MM.1S (cell line): ENCODE measurements around the gene PLCB4.

Experiments
- DNase-seq: peaks from one replicate; pipeline ENCODE4 v3.0.0-alpha.2; 2015
- H2AFZ ChIP-seq: fragments of 300-600 bp; sonication (generic); 2 replicates; pipeline ENCODE4 v1.6.0; 2016; ENCODE audit warnings: antibody characterized with exemption, low read length
- H3F3A ChIP-seq: fragments of 300-600 bp; sonication (generic); 2 replicates; pipeline ENCODE4 v1.6.1; 2016; ENCODE audit warnings: mild to moderate bottlenecking, antibody characterized with exemption, low read length, moderate library complexity, mixed read lengths; ENCODE audit not compliant: insufficient read depth
- H3K27ac ChIP-seq: fragments of 300-600 bp; sonication (generic); 2 replicates; pipeline ENCODE4 v1.5.1; 2016; ENCODE audit warnings: mild to moderate bottlenecking, low read length
- H3K27me3 ChIP-seq: fragments of 300-600 bp; sonication (generic); replicated peaks from 2 replicates; pipeline ENCODE4 v1.6.0; 2016; ENCODE audit warnings: low read length; ENCODE audit not compliant: insufficient read depth
- H3K36me3 ChIP-seq: fragments of 300-600 bp; sonication (generic); replicated peaks from 2 replicates; pipeline ENCODE4 v1.6.1; 2016; ENCODE audit warnings: mild to moderate bottlenecking, low read length, mixed read lengths; ENCODE audit not compliant: insufficient read depth
- H3K4me1 ChIP-seq: fragments of 300-600 bp; sonication (generic); 2 replicates; pipeline ENCODE4 v1.6.1; 2016; ENCODE audit warnings: low read length, mixed read lengths
- H3K4me2 ChIP-seq: fragments of 300-600 bp; sonication (generic); 2 replicates; pipeline ENCODE4 v1.6.0; 2016; ENCODE audit warnings: low read depth, low read length
- H3K4me3 ChIP-seq: fragments of 300-600 bp; sonication (generic); 2 replicates; pipeline ENCODE4 v1.5.1; 2016; ENCODE audit warnings: low read length, mixed read lengths
- H3K79me2 ChIP-seq: fragments of 300-600 bp; sonication (generic); 2 replicates; pipeline ENCODE4 v1.6.1; 2016; ENCODE audit warnings: mixed run types, low read length, mixed read lengths
- H3K9ac ChIP-seq: fragments of 300-600 bp; sonication (generic); 2 replicates; pipeline ENCODE4 v1.6.1; 2016; ENCODE audit warnings: low read length, mixed read lengths
- H3K9me2 ChIP-seq: fragments of 300-600 bp; sonication (generic); replicated peaks from 2 replicates; pipeline ENCODE4 v1.6.1; 2016; ENCODE audit warnings: mild to moderate bottlenecking, low read length, mixed read lengths; ENCODE audit not compliant: insufficient read depth
- H3K9me3 ChIP-seq: fragments of 300-600 bp; sonication (generic); replicated peaks from 2 replicates; pipeline ENCODE4 v1.6.1; 2016; ENCODE audit warnings: mild to moderate bottlenecking, low read length, mixed read lengths; ENCODE audit not compliant: insufficient read depth
- H4K20me1 ChIP-seq: fragments of 300-600 bp; sonication (generic); 2 replicates; pipeline ENCODE4 v1.6.1; 2016; ENCODE audit warnings: mild to moderate bottlenecking, low read length, moderate library complexity, mixed read lengths; ENCODE audit not compliant: insufficient read depth
- EZH2 ChIP-seq: fragments of 300-600 bp; sonication (generic); optimal IDR thresholded peaks from 2 replicates; pipeline ENCODE3; 2017; ENCODE audit warnings: low read depth, mild to moderate bottlenecking, antibody characterized with exemption, low read length, mixed read lengths
- EZH2phosphoT487 ChIP-seq: fragments of 300-600 bp; sonication (generic); IDR thresholded peaks from 2 replicates; pipeline ENCODE4 v1.6.1; 2018; ENCODE audit warnings: antibody characterized with exemption, low read length
- TF ChIP-seq, protein P1 (sequence below): fragments of 300-600 bp; sonication (generic); IDR thresholded peaks from 2 replicates; pipeline ENCODE4 v1.5.1; 2016; ENCODE audit warnings: antibody characterized with exemption, low read length, mixed read lengths

Gene PLCB4

GRCh38 chr20:9478771-9479170, 409.9 kb downstream of the PLCB4 start:
- H3K36me3 ChIP-seq = no peaks in the 10 kb centered on the region
- H3K4me3 ChIP-seq = peak overlapping the region; percentile 13; the same call in 1 of the 2 replicates
- no peaks in the 10 kb centered on the region for H3K79me2 ChIP-seq
- no peaks in the 10 kb centered on the region for H3K9me3 ChIP-seq
- peaks cover 64% of the 10 kb centered on the region for H3K4me1 ChIP-seq
- no peak for TF ChIP-seq EZH2
- TF ChIP-seq EZH2phosphoT487 = no peak
- TF ChIP-seq, protein P1, sequence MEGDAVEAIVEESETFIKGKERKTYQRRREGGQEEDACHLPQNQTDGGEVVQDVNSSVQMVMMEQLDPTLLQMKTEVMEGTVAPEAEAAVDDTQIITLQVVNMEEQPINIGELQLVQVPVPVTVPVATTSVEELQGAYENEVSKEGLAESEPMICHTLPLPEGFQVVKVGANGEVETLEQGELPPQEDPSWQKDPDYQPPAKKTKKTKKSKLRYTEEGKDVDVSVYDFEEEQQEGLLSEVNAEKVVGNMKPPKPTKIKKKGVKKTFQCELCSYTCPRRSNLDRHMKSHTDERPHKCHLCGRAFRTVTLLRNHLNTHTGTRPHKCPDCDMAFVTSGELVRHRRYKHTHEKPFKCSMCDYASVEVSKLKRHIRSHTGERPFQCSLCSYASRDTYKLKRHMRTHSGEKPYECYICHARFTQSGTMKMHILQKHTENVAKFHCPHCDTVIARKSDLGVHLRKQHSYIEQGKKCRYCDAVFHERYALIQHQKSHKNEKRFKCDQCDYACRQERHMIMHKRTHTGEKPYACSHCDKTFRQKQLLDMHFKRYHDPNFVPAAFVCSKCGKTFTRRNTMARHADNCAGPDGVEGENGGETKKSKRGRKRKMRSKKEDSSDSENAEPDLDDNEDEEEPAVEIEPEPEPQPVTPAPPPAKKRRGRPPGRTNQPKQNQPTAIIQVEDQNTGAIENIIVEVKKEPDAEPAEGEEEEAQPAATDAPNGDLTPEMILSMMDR = no peak
- peaks cover 22% of the 10 kb centered on the region for H3F3A ChIP-seq
- no peaks in the 10 kb centered on the region for H4K20me1 ChIP-seq
- peak; percentile 52 for DNase-seq
- peak overlapping the region; percentile 57; the same call in 1 of the 2 replicates for H3K27ac ChIP-seq
- peak overlapping the region; percentile 17; the same call in 1 of the 2 replicates for H2AFZ ChIP-seq
- H3K9me2 ChIP-seq = no peaks in the 10 kb centered on the region
- peak overlapping the region; percentile 49 for H3K4me2 ChIP-seq
- H3K9ac ChIP-seq = no peak overlapping the region
- H3K27me3 ChIP-seq = no peaks in the 10 kb centered on the region

- Histone ChIP-seq H3K4me1 (peaks cover 69% of the 10 kb centered on the region), H3K9ac (no peak overlapping the region), H3F3A (peaks cover 22% of the 10 kb centered on the region), H3K4me3 (no peak overlapping the region), H3K9me3 (no peaks in the 10 kb centered on the region), H2AFZ (no peak overlapping the region), H3K4me2 (no peak overlapping the region), H3K27ac (no peak overlapping the region), H3K27me3 (no peaks in the 10 kb centered on the region), H3K9me2 (no peaks in the 10 kb centered on the region), H4K20me1 (no peaks in the 10 kb centered on the region), H3K79me2 (no peaks in the 10 kb centered on the region), H3K36me3 (no peaks in the 10 kb centered on the region)
- TF ChIP-seq, protein P1 = no peak
- no peak for TF ChIP-seq EZH2
- TF ChIP-seq EZH2phosphoT487 = no peak
- DNase-seq = no peak
Observed at GRCh38 chr20:9480066-9480465, 411.2 kb downstream of the PLCB4 start.

- Histone ChIP-seq H3K4me3 (peak overlapping the region; percentile 14; the same call in 1 of the 2 replicates), H3K9me3 (no peaks in the 10 kb centered on the region), H3K27me3 (no peaks in the 10 kb centered on the region), H3K4me1 (peaks cover 67% of the 10 kb centered on the region), H3K36me3 (no peaks in the 10 kb centered on the region), H3K4me2 (peak overlapping the region; percentile 54), H3K79me2 (no peaks in the 10 kb centered on the region), H4K20me1 (no peaks in the 10 kb centered on the region), H3K9me2 (no peaks in the 10 kb centered on the region), H2AFZ (peak overlapping the region; percentile 4; the same call in 1 of the 2 replicates), H3F3A (peaks cover 22% of the 10 kb centered on the region), H3K27ac (peak overlapping the region; percentile 64; the same call in 1 of the 2 replicates), H3K9ac (peak overlapping the region; percentile 19; the same call in 1 of the 2 replicates)
- TF ChIP-seq, protein P1 = no peak
- no peak for TF ChIP-seq EZH2phosphoT487
- no peak for TF ChIP-seq EZH2
- DNase-seq = peak; percentile 39
Observed at GRCh38 chr20:9482180-9482579, 413.3 kb downstream of the PLCB4 start.
